Astrocyte (in vitro differentiated cells and primary cell): Measurements from ENCODE around the gene LY86. TPM values are rescaled to one million over a fixed set of nuclear protein-coding genes. Genes with fewer than 3 reads are reported as not detected.

Source experiments
- DNase-seq: peaks from one replicate; pipeline ENCODE4 v3.0.0-alpha.2; 2010; ENCODE audit warnings: low read depth
- FAIRE-seq: peaks from 2 replicates; lab custom pipeline; 2011; peaks lifted over from hg19 to GRCh38; lab: Jason Lieb, UNC
- H2AFZ ChIP-seq: 2 replicates; pipeline ENCODE4 v1.6.0; 2012; ENCODE audit warnings: low read depth, low read length, inconsistent platforms
- H3K27ac ChIP-seq: 2 replicates; pipeline ENCODE4 v1.5.1; 2011; ENCODE audit warnings: low read depth, low read length, inconsistent platforms
- H3K27me3 ChIP-seq: 2 replicates; pipeline ENCODE4 v1.6.0; 2011; ENCODE audit warnings: low read length, inconsistent platforms; ENCODE audit not compliant: insufficient read depth
- H3K36me3 ChIP-seq: 2 replicates; pipeline ENCODE4 v1.5.1; 2011; ENCODE audit warnings: low read length, inconsistent platforms; ENCODE audit not compliant: insufficient read depth
- H3K4me1 ChIP-seq: 2 replicates; pipeline ENCODE4 v1.5.1; 2011; ENCODE audit warnings: low read length, inconsistent platforms; ENCODE audit not compliant: insufficient read depth
- H3K4me2 ChIP-seq: 2 replicates; pipeline ENCODE4 v1.6.0; 2012; ENCODE audit warnings: low read length, inconsistent platforms
- H3K4me3 ChIP-seq: 2 replicates; pipeline ENCODE4 v1.5.1; 2011; ENCODE audit warnings: low read depth, mild to moderate bottlenecking, low read length, inconsistent platforms; ENCODE audit not compliant: insufficient read depth
- H3K79me2 ChIP-seq: 2 replicates; pipeline ENCODE4 v1.6.0; 2012; ENCODE audit warnings: mild to moderate bottlenecking, low read length, inconsistent platforms; ENCODE audit not compliant: insufficient read depth
- H3K9ac ChIP-seq: 2 replicates; pipeline ENCODE4 v1.6.0; 2012; ENCODE audit warnings: mild to moderate bottlenecking, low read length, inconsistent platforms
- H3K9me3 ChIP-seq: 2 replicates; pipeline ENCODE4 v1.5.1; 2012; ENCODE audit warnings: low read depth, mild to moderate bottlenecking, low read length, inconsistent platforms; ENCODE audit not compliant: insufficient read depth
- H4K20me1 ChIP-seq: 2 replicates; pipeline ENCODE4 v1.6.0; 2012; ENCODE audit warnings: low read length, inconsistent platforms; ENCODE audit not compliant: insufficient read depth
- H3K27ac Mint-ChIP-seq: one replicate; pipeline ENCODE4 v1.8.0; 2021; ENCODE audit warnings: mild to moderate bottlenecking, mixed read lengths; ENCODE audit not compliant: unreplicated experiment
- H3K27me3 Mint-ChIP-seq: one replicate; pipeline ENCODE4 v1.8.0; 2021; ENCODE audit warnings: low read depth, mixed read lengths; ENCODE audit not compliant: unreplicated experiment
- H3K36me3 Mint-ChIP-seq: one replicate; pipeline ENCODE4 v1.8.0; 2021; ENCODE audit warnings: low read depth, mixed read lengths; ENCODE audit not compliant: unreplicated experiment
- H3K4me1 Mint-ChIP-seq: one replicate; pipeline ENCODE4 v1.8.0; 2021; ENCODE audit warnings: low read depth, mixed read lengths; ENCODE audit not compliant: unreplicated experiment
- H3K4me3 Mint-ChIP-seq: one replicate; pipeline ENCODE4 v1.8.0; 2021; ENCODE audit warnings: mild to moderate bottlenecking, moderate library complexity, mixed read lengths; ENCODE audit not compliant: unreplicated experiment
- H3K9me3 Mint-ChIP-seq: one replicate; pipeline ENCODE4 v1.8.0; 2021; ENCODE audit warnings: mild to moderate bottlenecking, mixed read lengths; ENCODE audit not compliant: unreplicated experiment
- CTCF ChIP-seq: IDR thresholded peaks from 2 replicates; pipeline ENCODE4 v1.5.1; 2011; ENCODE audit warnings: low read depth, mild to moderate bottlenecking, inconsistent platforms, low read length, moderate library complexity; ENCODE audit not compliant: insufficient read depth
- EZH2 ChIP-seq: IDR thresholded peaks from 2 replicates; pipeline ENCODE4 v1.6.1; 2012; ENCODE audit warnings: mild to moderate bottlenecking, low read length, inconsistent platforms; ENCODE audit not compliant: insufficient read depth
- total RNA-seq: library from RNA; stranded (reverse); gene quantifications from 2 replicates; pipeline ENCODE4 v1.2.1, GENCODE V29; 2021

Gene LY86
- total RNA-seq, 1 donor from 2014 or later, result not detected

- no peak overlapping the region for H3K9ac ChIP-seq
- no peak overlapping the region for H3K4me3 ChIP-seq
- FAIRE-seq (no peak), DNase-seq (no peak)
- Mint-ChIP-seq H3K9me3 (no peaks in the 10 kb centered on the region), H3K27ac (no peak overlapping the region), H3K36me3 (no peaks in the 10 kb centered on the region), H3K4me1 (peaks cover 9% of the 10 kb centered on the region), H3K4me3 (no peak overlapping the region), H3K27me3 (no peaks in the 10 kb centered on the region)
- no peaks in the 10 kb centered on the region for H3K9me3 ChIP-seq
- H3K4me2 ChIP-seq, result no peak overlapping the region
- H3K27ac ChIP-seq, result no peak overlapping the region
- TF ChIP-seq CTCF, result no peak
- TF ChIP-seq EZH2, result no peak
- H2AFZ ChIP-seq, result no peak overlapping the region
- no peaks in the 10 kb centered on the region for H3K4me1 ChIP-seq
- H3K27me3 ChIP-seq, result no peaks in the 10 kb centered on the region
- H3K36me3 ChIP-seq, result no peaks in the 10 kb centered on the region
- no peaks in the 10 kb centered on the region for H4K20me1 ChIP-seq
- no peaks in the 10 kb centered on the region for H3K79me2 ChIP-seq
These were observed 17.4 kb upstream of the LY86 start for GRCh38 chr6:6570929-6571671.

DNA sequence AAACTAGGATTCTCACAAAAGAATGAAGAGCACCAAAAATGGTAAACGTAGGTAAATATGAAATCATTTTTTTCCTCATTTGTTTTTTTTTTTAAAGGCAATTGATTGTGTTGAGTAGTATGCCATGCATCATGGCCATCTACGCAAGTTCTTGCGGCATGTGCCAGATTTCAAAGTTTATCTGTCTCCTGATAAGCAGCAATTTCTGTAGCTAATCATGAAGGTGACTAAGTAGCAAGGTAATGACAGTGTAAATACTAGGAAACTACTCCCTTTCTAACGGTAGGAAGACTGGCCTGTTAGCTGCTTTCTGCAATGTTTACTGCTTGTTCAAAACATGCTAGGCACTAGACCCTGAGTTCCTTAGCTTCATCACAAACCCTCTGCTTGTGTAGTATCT is 13.4 kb upstream of the LY86 start:
- no peak overlapping the region for H3K9ac ChIP-seq
- no peaks in the 10 kb centered on the region for H3K36me3 Mint-ChIP-seq
- no peak for TF ChIP-seq CTCF
- no peak for TF ChIP-seq EZH2
- H3K4me1 ChIP-seq, result no peaks in the 10 kb centered on the region
- no peak for DNase-seq
- H3K27ac ChIP-seq, result no peak overlapping the region
- no peaks in the 10 kb centered on the region for H4K20me1 ChIP-seq
- no peak overlapping the region for H3K4me3 Mint-ChIP-seq
- H3K4me1 Mint-ChIP-seq, result no peaks in the 10 kb centered on the region
- no peaks in the 10 kb centered on the region for H3K9me3 ChIP-seq
- H3K27ac Mint-ChIP-seq, result no peak overlapping the region
- H3K36me3 ChIP-seq, result no peaks in the 10 kb centered on the region
- no peaks in the 10 kb centered on the region for H3K9me3 Mint-ChIP-seq
- no peak overlapping the region for H2AFZ ChIP-seq
- H3K79me2 ChIP-seq, result no peaks in the 10 kb centered on the region
- FAIRE-seq, result no peak
- H3K4me2 ChIP-seq, result no peak overlapping the region
- no peaks in the 10 kb centered on the region for H3K27me3 Mint-ChIP-seq
- H3K27me3 ChIP-seq, result no peaks in the 10 kb centered on the region
- H3K4me3 ChIP-seq, result no peak overlapping the region

DNA sequence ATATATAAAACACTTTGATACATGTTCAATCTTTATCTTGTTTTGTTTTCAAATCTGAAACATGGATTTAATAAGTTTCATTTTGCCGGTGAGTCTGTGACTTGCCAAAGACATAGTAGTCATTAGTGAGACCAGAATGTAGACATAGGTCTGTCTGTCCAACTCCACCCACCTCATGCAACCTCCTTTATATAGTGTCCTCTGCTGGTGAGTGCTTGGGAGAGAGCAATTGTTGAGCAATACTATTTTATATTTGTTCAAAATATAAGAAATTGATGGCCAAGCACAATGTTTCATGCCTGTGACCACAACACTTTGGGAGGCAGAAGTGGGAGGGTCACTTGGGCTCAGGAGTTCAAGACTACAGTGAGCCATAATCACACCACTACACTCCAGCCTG is 10.8 kb upstream of the LY86 start:
- no peaks in the 10 kb centered on the region for H3K36me3 Mint-ChIP-seq
- Histone ChIP-seq H3K27me3 (no peaks in the 10 kb centered on the region), H3K27ac (no peak overlapping the region), H3K4me3 (no peak overlapping the region), H3K9ac (no peak overlapping the region), H3K4me1 (no peaks in the 10 kb centered on the region), H4K20me1 (no peaks in the 10 kb centered on the region), H3K9me3 (no peaks in the 10 kb centered on the region), H3K4me2 (no peak overlapping the region), H3K79me2 (no peaks in the 10 kb centered on the region), H2AFZ (no peak overlapping the region), H3K36me3 (no peaks in the 10 kb centered on the region)
- DNase-seq (no peak), FAIRE-seq (no peak)
- no peak overlapping the region for H3K4me3 Mint-ChIP-seq
- TF ChIP-seq EZH2 (no peak), CTCF (no peak)
- no peaks in the 10 kb centered on the region for H3K9me3 Mint-ChIP-seq
- no peaks in the 10 kb centered on the region for H3K27me3 Mint-ChIP-seq
- no peak overlapping the region for H3K27ac Mint-ChIP-seq
- H3K4me1 Mint-ChIP-seq, result peaks cover 3% of the 10 kb centered on the region
